Activated naive CD4-positive, alpha-beta T cell treated with anti-CD3 and anti-CD28 coated beads for 36 hours (primary cell): ENCODE measurements around the gene TMEM238. TPM values are rescaled to one million over a fixed set of nuclear protein-coding genes. Genes with fewer than 3 reads are reported as not detected.

ENCODE experiments used
- CTCF ChIA-PET: fragments of 350-600 bp; sonication (Branson Sonifier 250); formaldehyde crosslinking; loops from one replicate; lab custom pipeline; 2021; ENCODE audit warnings: antibody characterized with exemption; lab: Charles Lee
- DNase-seq: peaks from one replicate; pipeline ENCODE4 v3.0.0-alpha.2; 2020
- H3K27ac Mint-ChIP-seq: one replicate; pipeline ENCODE4 v1.8.0; 2021; ENCODE audit warnings: mild to moderate bottlenecking, mixed read lengths
- H3K27me3 Mint-ChIP-seq: one replicate; pipeline ENCODE4 v1.8.0; 2021; ENCODE audit warnings: low read depth, mixed read lengths
- H3K36me3 Mint-ChIP-seq: one replicate; pipeline ENCODE4 v1.8.0; 2021; ENCODE audit warnings: low read depth, mixed read lengths
- H3K4me1 Mint-ChIP-seq: one replicate; pipeline ENCODE4 v1.8.0; 2021; ENCODE audit warnings: low read depth, mixed read lengths
- H3K4me3 Mint-ChIP-seq: one replicate; pipeline ENCODE4 v1.8.0; 2021; ENCODE audit warnings: mild to moderate bottlenecking, moderate library complexity, mixed read lengths
- H3K9me3 Mint-ChIP-seq: one replicate; pipeline ENCODE4 v1.8.0; 2021; ENCODE audit warnings: mixed read lengths
- intact Hi-C: fragments of 100-400 bp; cut with micrococcal nuclease; formaldehyde crosslinking; loops from one replicate; pipeline ENCODE4 v1.15.1; 2023
- total RNA-seq, 2 experiments: library from RNA; stranded (reverse); gene quantifications; one replicate each; pipeline ENCODE4 v1.2.3, GENCODE V29; 2021

Gene TMEM238
- total RNA-seq, 2 experiments from 2014 or later = 9.9 to 10.2 TPM

DNA sequence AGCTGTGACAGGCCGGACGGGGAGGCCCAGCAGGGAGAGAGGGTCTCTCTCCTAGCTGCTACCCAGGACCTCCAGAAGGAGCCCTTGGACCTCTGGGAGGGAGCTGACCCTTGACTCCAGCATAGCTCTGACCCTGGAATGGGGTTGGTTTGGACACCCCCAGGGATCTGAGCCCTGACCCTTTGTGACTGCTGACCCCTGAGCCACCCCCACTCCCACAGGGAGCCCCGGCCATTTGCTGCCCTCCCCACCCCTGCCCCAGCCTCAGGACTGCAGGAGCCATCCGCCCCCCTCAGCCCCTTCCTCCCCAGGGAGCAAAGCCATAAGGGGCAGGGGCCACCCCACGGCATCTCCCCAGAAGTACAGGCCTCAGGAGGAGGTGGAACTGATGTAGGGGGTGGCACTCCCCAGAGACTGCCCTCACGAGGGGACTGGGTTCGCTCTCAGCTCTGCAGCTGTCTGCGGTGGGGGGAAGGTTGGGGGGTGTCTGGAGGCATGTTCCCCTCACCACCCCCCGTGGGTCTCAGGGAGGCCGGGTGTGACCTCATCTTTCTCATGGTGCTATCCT, 36.6 kb downstream of the TMEM238 start:
- Mint-ChIP-seq H3K36me3 (peaks cover 8% of the 10 kb centered on the region), H3K4me3 (no peak overlapping the region)

DNA sequence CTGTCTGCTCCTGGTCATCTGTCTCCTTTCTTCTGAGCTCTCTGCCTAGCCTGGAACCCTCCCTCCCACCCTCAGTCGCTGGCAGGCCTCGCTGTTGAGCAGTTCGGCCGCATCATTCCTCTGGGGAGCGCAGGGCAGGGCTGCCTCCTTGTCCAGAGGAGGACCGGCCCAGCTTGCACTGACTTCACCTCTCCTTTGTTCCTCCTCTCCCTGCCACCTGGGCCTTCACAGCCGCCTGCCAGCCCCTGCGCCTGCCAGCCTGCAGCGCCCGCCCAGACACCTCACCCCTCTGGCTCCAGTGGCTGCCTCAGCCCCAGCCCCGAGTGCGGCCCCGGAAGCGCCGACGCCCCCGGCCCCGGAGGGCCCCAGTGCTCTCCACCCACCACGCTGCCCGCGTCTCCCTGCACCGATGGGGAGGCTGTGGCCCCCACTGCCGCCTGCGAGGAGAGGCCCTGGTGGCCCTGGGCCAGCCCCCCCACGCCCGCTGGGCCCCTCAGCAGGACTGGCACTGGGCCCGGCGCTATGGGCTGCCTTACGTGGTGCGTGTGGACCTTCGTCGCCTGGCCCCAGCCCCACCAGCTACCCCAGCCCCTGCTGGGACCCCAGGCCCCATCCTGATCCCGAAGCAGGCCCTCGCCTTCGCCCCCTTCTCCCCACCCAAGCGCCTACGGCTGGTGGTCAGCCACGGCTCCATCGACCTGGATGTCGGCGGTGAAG, 37.2 kb downstream of the TMEM238 start:
- CTCF ChIA-PET = no interaction called here
- DNase-seq = no peak
- H3K4me1 Mint-ChIP-seq = no peaks in the 10 kb centered on the region
- intact Hi-C loops = no loop called here
- no peaks in the 10 kb centered on the region for H3K9me3 Mint-ChIP-seq
- no peak overlapping the region for H3K4me3 Mint-ChIP-seq
- H3K27ac Mint-ChIP-seq = no peak overlapping the region
- H3K36me3 Mint-ChIP-seq = peaks cover 10% of the 10 kb centered on the region
- peaks cover 16% of the 10 kb centered on the region for H3K27me3 Mint-ChIP-seq

More for the DNA sequence above, 36.6 kb downstream of the TMEM238 start:
- intact Hi-C loops = no loop called here
- Mint-ChIP-seq H3K4me1 (peaks cover 1% of the 10 kb centered on the region), H3K27ac (no peak overlapping the region), H3K27me3 (peaks cover 22% of the 10 kb centered on the region), H3K9me3 (no peaks in the 10 kb centered on the region)
- no peak for DNase-seq
- CTCF ChIA-PET = no interaction called here

DNA sequence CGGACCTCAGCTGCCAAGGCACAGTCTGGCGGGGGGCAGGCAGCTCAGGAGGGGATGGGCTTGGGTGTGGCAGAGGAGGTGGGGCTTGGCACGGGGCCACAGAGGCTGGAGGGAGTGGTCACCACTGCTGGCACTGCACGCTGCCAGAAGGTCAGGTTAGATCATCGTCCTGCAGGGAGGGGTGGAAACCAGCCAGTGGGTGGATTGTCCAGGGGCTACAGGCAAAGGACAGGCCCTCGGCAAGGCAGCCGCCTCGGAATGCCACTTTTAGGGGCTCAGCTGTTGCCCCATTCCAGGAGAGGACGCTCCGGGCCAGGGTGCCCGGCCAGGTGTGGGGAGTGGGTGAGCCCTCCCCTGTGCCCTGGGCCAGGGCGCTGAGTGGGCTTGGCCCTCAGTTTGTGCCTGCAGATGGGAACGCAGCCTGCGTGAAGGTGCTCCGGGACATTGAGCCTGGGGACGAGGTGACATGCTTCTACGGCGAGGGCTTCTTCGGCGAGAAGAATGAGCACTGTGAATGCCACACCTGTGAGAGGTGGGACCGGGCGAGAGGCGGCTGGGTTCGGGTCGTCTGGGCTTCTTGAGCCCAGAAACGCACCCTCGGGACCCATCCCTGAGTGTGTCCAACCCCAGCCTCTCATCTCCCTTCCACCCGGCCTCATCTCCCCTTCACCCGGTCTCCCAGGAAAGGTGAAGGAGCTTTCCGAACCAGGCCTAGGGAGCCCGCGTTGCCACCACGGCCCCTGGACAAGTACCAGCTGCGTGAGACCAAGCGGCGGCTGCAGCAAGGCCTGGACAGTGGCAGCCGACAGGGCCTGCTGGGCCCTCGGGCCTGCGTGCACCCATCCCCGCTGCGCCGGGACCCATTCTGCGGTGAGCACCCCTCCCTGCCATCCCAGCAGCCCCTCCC, 38.0 kb downstream of the TMEM238 start:
- no peak for DNase-seq
- peaks cover 8% of the 10 kb centered on the region for H3K27me3 Mint-ChIP-seq
- CTCF ChIA-PET = no interaction called here

DNA sequence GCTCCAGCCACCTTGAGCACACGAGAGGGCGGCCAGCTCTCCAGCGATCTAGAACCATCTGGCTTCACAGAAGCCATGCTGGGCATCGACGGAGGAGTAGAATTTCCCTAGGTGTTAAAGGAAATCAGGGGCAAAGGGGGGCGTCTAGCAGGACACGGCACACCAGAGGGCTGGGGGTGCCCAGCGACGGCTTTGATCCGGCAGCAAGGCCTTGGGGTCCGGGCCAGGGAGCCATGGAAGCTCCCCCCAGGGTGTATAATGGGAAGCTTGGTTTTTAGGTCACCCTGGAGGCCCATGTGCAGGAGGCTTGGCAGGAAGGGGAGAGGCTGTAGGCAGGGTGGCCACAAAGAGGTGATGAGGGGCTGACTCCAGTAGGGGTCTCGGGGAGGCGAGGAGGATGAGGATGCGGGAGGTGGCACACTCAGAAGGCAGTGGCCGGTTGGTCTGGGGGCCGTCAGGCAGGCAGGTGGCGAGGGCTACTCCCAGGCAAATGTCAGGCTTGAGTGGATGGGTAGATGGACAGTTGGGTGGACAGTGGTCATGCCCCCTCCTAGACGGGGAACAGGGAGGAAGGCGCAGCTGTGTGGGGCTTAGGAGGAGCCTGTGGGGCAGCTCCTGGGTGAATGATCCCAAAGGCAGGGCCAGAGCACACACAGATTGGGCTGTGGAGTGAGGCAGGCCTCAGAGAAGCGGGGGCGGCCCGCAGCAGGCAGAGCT, 38.8 kb downstream of the TMEM238 start:
- H3K36me3 Mint-ChIP-seq = peaks cover 12% of the 10 kb centered on the region
- no peaks in the 10 kb centered on the region for H3K27me3 Mint-ChIP-seq
- no peak overlapping the region for H3K27ac Mint-ChIP-seq
- H3K4me3 Mint-ChIP-seq = no peak overlapping the region
- peaks cover 5% of the 10 kb centered on the region for H3K4me1 Mint-ChIP-seq
- intact Hi-C loops = no loop called here
- no peaks in the 10 kb centered on the region for H3K9me3 Mint-ChIP-seq
- DNase-seq = no peak
- CTCF ChIA-PET = no interaction called here

More for the DNA sequence above, 38.0 kb downstream of the TMEM238 start:
- intact Hi-C loops = no loop called here
- Mint-ChIP-seq H3K9me3 (no peaks in the 10 kb centered on the region), H3K27ac (no peak overlapping the region), H3K4me1 (peaks cover 5% of the 10 kb centered on the region), H3K36me3 (peaks cover 12% of the 10 kb centered on the region), H3K4me3 (no peak overlapping the region)

DNA sequence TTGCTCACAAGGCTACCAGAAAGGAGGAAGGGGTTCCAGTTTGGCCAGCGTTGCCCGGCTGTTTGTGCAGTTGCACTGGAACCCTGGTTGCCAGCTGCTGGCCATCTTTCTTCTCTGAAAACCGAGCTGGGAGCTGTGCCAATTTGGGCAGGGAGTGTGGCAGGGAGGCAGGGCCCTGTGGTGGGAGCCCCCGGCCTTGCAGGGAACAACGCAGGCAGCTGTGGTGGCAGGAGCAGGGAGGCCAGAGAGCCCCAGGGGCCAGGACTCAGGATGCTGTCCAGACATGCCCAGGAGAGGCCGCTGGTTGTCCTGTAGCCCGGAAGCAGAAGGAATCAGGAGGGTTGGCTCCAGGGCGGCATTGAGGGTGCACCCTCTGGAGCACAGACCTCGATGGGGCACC, 39.6 kb downstream of the TMEM238 start:
- Mint-ChIP-seq H3K36me3 (peaks cover 12% of the 10 kb centered on the region), H3K4me3 (no peak overlapping the region), H3K27me3 (no peaks in the 10 kb centered on the region), H3K4me1 (peaks cover 5% of the 10 kb centered on the region), H3K9me3 (no peaks in the 10 kb centered on the region), H3K27ac (no peak overlapping the region)
- intact Hi-C loops = no loop called here
- DNase-seq = no peak
- CTCF ChIA-PET = interaction anchor here (1.2 kb wide), 1 partner anchor 43 kb away, joined by 3 read pairs; no protein-coding TSS in a partner anchor

DNA sequence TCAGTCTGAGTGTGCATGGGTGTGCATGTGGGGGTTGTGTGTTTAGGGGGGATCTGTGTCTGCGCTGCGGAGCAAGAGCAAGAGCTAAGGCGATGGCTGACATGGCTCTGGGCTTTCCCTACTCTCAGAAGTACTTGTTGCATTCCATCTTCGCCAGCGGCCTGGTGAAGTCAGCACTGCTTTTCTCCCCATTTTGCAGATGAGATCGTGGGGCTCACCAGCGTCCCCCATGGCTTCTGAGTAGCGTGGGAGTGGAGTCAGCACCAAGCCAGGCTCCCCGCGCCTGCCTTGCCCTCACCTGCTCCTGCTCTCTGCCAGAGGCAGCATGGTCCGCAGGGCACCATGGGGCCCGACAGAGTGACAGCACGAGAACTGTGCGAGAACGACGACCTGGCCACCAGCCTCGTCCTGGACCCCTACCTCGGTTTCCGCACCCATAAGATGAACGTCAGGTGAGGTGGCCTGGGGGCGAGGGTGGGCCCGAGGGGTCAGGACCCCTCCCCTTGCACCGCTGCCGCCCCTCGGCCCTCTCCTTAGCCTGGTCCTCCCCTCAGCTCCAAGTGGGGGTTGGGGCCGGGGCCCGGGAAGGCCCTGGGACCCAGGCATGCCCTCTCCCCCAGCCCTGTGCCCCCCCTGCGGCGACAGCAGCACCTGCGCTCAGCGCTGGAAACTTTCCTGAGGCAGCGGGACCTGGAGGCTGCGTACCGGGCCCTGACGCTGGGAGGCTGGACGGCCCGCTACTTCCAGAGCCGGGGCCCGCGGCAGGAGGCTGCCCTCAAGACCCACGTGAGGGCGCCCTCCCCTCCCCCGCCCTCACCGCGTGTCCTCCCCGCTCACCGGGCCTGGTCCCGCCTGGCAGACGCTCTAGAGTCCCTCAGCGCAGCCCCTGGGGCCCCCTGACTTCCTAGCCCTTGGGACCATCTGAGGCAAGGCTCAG, 42.2 kb downstream of the TMEM238 start:
- Mint-ChIP-seq H3K9me3 (no peaks in the 10 kb centered on the region), H3K4me3 (peak overlapping the region; percentile 90), H3K27ac (peak overlapping the region; percentile 27), H3K36me3 (peaks cover 12% of the 10 kb centered on the region), H3K27me3 (no peaks in the 10 kb centered on the region), H3K4me1 (peaks cover 12% of the 10 kb centered on the region)
- intact Hi-C loops = no loop called here
- no peak for DNase-seq
- CTCF ChIA-PET = interaction anchor here (1.4 kb wide), 1 partner anchor 43 kb away, joined by 5 read pairs; the partner anchor contains the start of gene TMEM238

DNA sequence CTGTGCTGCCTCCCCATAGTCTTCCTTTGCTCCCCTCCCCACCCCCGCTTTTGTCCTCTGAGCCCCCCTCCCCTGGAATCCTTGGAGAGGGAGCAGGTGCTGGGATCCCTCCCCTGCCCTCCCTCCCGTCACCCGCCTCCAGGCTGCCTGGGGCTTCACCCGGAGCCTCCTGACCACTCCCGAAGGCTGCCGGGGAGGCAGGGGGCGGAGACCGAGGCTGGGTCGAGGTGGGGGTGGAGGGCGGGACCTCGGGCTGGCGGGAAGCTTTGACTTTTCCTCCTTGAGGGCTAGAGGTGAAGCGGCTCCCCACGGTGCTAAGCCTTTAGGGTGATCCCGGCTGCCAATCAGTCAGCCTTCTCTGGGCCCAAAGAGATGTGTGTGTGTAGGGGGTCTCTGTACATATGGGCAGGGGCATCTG, 42.9 kb downstream of the TMEM238 start:
- peaks cover 12% of the 10 kb centered on the region for H3K4me1 Mint-ChIP-seq
- H3K4me3 Mint-ChIP-seq = peak overlapping the region; percentile 90
- intact Hi-C loops = no loop called here
- peaks cover 12% of the 10 kb centered on the region for H3K36me3 Mint-ChIP-seq
- peak; percentile 86 for DNase-seq
- H3K27me3 Mint-ChIP-seq = no peaks in the 10 kb centered on the region
- H3K27ac Mint-ChIP-seq = peak overlapping the region; percentile 27
- CTCF ChIA-PET = interaction anchor here (1.4 kb wide), 1 partner anchor 43 kb away, joined by 5 read pairs; the partner anchor contains the start of gene TMEM238
- no peaks in the 10 kb centered on the region for H3K9me3 Mint-ChIP-seq

DNA sequence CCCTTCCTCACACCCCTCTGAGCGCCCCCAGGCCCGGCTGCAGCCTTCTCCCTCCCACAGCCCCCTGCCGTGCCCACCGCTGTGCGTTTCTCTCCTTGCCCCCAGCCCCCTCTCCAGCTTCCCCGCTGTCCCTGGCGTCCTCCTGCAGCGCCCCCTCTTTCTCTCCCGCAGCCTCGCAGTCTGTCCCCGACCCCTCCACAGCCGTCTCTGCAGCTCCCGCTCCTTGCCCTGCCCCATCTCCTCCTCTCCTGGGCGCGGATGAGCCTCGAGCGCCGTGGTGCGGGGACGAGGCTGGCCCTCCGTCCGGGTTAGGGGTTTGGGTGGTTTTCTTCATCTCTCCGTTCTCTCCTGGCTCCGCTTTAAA, 43.3 kb downstream of the TMEM238 start:
- peak overlapping the region; percentile 3 for H3K27ac Mint-ChIP-seq
- intact Hi-C loops = no loop called here
- DNase-seq = peak; percentile 47
- no peaks in the 10 kb centered on the region for H3K27me3 Mint-ChIP-seq
- CTCF ChIA-PET = interaction anchor here (1.4 kb wide), 1 partner anchor 44 kb away, joined by 5 read pairs; the partner anchor contains the start of gene TMEM238
- no peaks in the 10 kb centered on the region for H3K9me3 Mint-ChIP-seq
- peaks cover 12% of the 10 kb centered on the region for H3K4me1 Mint-ChIP-seq
- peak overlapping the region; percentile 90 for H3K4me3 Mint-ChIP-seq
- H3K36me3 Mint-ChIP-seq = peaks cover 12% of the 10 kb centered on the region

DNA sequence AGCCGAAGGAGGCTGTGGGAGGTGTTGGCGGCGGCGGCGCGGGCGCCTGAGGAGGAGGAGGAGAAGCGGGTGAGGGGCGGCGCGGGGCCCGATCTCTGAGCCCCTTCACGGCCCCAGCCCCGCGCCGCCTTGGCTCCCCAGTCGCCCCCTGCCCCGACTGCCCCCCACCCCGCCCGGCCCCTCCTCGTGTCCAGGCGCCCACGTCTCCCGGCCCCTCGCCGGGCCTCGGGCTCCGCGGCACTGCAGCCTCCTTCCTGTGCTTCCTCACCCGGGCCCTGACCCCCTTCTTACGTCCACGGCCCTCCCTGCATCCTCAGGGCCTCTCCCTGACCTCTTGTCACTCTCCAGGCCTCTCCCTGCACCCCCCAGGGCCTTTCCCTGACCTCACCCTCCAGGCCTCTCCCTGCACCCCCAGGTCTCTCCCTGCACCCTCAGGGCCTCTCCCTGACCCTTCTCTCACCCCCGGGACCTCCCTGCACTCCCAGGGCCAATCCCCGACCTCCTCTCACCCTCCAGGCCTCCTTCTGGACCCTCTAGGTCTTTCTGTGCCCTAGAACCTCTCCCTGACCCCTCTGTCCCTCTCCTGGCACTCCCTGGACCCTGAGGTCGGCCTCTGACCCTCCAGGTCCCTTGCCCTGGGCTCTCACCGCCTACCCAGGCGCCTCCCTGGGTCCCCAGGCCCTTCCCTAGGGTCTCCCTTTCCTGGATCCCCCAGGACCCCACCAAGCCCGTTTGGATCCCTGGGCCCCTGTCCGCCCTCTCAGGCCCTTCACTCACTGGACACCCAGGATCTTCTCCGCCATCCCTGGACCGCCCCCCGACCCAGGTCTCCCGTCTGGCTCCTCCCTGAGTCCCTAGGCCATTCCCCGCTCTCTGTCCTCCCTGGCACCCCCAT, 44.0 kb downstream of the TMEM238 start:
- Mint-ChIP-seq H3K27ac (peak overlapping the region; percentile 92), H3K27me3 (no peaks in the 10 kb centered on the region), H3K4me1 (peaks cover 12% of the 10 kb centered on the region), H3K9me3 (no peaks in the 10 kb centered on the region), H3K4me3 (peak overlapping the region; percentile 90), H3K36me3 (peaks cover 12% of the 10 kb centered on the region)
- CTCF ChIA-PET = interaction anchor here (1.0 to 1.4 kb wide), 3 partner anchors 19 to 44 kb away, joined by 3 to 5 read pairs (median 3); partner anchors contain the start of gene TMEM238
- intact Hi-C loops = loop anchor here (1.0 to 5.0 kb wide), 14 partner anchors 14 to 875 kb away; partner anchors contain the start of genes COX6B2, FIZ1, HSPBP1 and ISOC2
- peak; percentile 63 for DNase-seq
